Measurements from ENCODE around the gene ELOVL6. TPM values are rescaled to one million over a fixed set of nuclear protein-coding genes. Genes with fewer than 3 reads are reported as not detected.

The ELOVL6 gene
- polyA plus RNA-seq, 1 donor from 2014 or later, result 21.3 TPM

- H3K36me3 ChIP-seq (ENCODE audit: insufficient read depth, low read length), result no peaks in the 10 kb centered on the region
- TF ChIP-seq SMC3 (conservative IDR thresholded peaks at IDR 0.05; ENCODE audit: poor library complexity) (no peak), RAD21 (conservative IDR thresholded peaks at IDR 0.05) (no peak), TAF1 (IDR thresholded peaks at IDR 0.05; ENCODE audit: low read depth) (no peak), POLR2AphosphoS5 (IDR thresholded peaks at IDR 0.05) (no peak), MXI1 (conservative IDR thresholded peaks at IDR 0.05; ENCODE audit: poor library complexity, severe bottlenecking) (no peak), EP300 (conservative IDR thresholded peaks at IDR 0.05; ENCODE audit: poor library complexity, severe bottlenecking) (no peak), REST (IDR thresholded peaks at IDR 0.05; ENCODE audit: borderline replicate concordance) (no peak), CTCF (IDR thresholded peaks at IDR 0.05; ENCODE audit: poor library complexity, severe bottlenecking) (no peak), EZH2 (IDR thresholded peaks at IDR 0.05; ENCODE audit: borderline replicate concordance, insufficient read depth, low read length, poor library complexity, severe bottlenecking) (no peak)
- peaks cover 26% of the 10 kb centered on the region for H3K79me2 ChIP-seq (replicated peaks; ENCODE audit: insufficient read depth, low read length)
- H4K20me1 ChIP-seq (ENCODE audit: insufficient read depth), result no peaks in the 10 kb centered on the region
- H2AFZ ChIP-seq (ENCODE audit: low read depth, low read length), result no peak overlapping the region
- H3K27ac ChIP-seq (ENCODE audit: low read length), result no peak overlapping the region
- no peaks in the 10 kb centered on the region for H3K27me3 ChIP-seq (ENCODE audit: insufficient read depth, low read depth, low read length)
- H3F3A ChIP-seq (ENCODE audit: insufficient read depth, low read length, poor library complexity, severe bottlenecking), result no peaks in the 10 kb centered on the region
- H3K4me2 ChIP-seq (ENCODE audit: low read length), result no peak overlapping the region
- H3K9me2 ChIP-seq (ENCODE audit: insufficient read depth, low read length), result no peaks in the 10 kb centered on the region
- no peaks in the 10 kb centered on the region for H3K9me3 ChIP-seq (ENCODE audit: low read length)
- H3K4me3 ChIP-seq (ENCODE audit: low read length), result no peak overlapping the region
- H3K9ac ChIP-seq (ENCODE audit: low read length), result no peak overlapping the region
These were observed 66.5 kb downstream of the ELOVL6 start for GRCh38 chr4:110131916-110132315.

GRCh38 chr4:110130576-110131358 is 67.6 kb downstream of the ELOVL6 start:
- H2AFZ ChIP-seq (ENCODE audit: low read depth, low read length), result no peak overlapping the region
- H3K27ac ChIP-seq (ENCODE audit: low read length), result no peak overlapping the region
- H4K20me1 ChIP-seq (ENCODE audit: insufficient read depth), result no peaks in the 10 kb centered on the region
- no peak overlapping the region for H3K4me3 ChIP-seq (ENCODE audit: low read length)
- no peaks in the 10 kb centered on the region for H3K27me3 ChIP-seq (ENCODE audit: insufficient read depth, low read depth, low read length)
- H3K9me2 ChIP-seq (ENCODE audit: insufficient read depth, low read length), result no peaks in the 10 kb centered on the region
- no peaks in the 10 kb centered on the region for H3F3A ChIP-seq (ENCODE audit: insufficient read depth, low read length, poor library complexity, severe bottlenecking)
- H3K4me2 ChIP-seq (ENCODE audit: low read length), result no peak overlapping the region
- peaks cover 28% of the 10 kb centered on the region for H3K79me2 ChIP-seq (replicated peaks; ENCODE audit: insufficient read depth, low read length)
- no peaks in the 10 kb centered on the region for H3K9me3 ChIP-seq (ENCODE audit: low read length)
- TF ChIP-seq REST (IDR thresholded peaks at IDR 0.05; ENCODE audit: borderline replicate concordance) (no peak), MXI1 (conservative IDR thresholded peaks at IDR 0.05; ENCODE audit: poor library complexity, severe bottlenecking) (no peak), SMC3 (conservative IDR thresholded peaks at IDR 0.05; ENCODE audit: poor library complexity) (no peak), CTCF (IDR thresholded peaks at IDR 0.05; ENCODE audit: poor library complexity, severe bottlenecking) (no peak)
- H3K9ac ChIP-seq (ENCODE audit: low read length), result no peak overlapping the region
- H3K36me3 ChIP-seq (ENCODE audit: insufficient read depth, low read length), result no peaks in the 10 kb centered on the region
